ENCODE data around the gene ALAD.
"Not testable (repeated sequence)": the region's sequence is repeated elsewhere in the genome, so short reads cannot be mapped to it uniquely, and the experiment has no call there.

DNA sequence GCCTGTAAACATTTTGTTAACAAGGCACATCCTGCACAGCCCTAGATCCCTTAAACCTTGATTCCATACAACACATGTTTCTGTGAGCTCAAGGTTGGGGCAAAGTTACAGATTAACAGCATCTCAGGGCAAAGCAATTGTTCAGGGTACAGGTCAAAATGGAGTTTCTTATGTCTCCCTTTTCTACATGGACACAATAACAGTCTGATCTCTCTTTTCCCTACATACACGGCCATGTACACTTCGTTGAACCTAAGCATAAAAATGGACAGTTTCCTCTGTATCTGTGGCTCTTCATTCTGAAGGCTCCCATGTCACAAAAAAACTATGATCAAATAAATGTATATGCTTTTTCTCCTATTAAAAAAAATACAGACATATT, 21.3 kb downstream of the ALAD start:
- TF ChIP-seq, protein P1, sequence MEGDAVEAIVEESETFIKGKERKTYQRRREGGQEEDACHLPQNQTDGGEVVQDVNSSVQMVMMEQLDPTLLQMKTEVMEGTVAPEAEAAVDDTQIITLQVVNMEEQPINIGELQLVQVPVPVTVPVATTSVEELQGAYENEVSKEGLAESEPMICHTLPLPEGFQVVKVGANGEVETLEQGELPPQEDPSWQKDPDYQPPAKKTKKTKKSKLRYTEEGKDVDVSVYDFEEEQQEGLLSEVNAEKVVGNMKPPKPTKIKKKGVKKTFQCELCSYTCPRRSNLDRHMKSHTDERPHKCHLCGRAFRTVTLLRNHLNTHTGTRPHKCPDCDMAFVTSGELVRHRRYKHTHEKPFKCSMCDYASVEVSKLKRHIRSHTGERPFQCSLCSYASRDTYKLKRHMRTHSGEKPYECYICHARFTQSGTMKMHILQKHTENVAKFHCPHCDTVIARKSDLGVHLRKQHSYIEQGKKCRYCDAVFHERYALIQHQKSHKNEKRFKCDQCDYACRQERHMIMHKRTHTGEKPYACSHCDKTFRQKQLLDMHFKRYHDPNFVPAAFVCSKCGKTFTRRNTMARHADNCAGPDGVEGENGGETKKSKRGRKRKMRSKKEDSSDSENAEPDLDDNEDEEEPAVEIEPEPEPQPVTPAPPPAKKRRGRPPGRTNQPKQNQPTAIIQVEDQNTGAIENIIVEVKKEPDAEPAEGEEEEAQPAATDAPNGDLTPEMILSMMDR (IDR thresholded peaks at IDR 0.05; ENCODE audit: insufficient read depth, low read length, poor library complexity, severe bottlenecking), result not testable (repeated sequence)
- TF ChIP-seq EZH2phosphoT487 (conservative IDR thresholded peaks at IDR 0.05; ENCODE audit: low read length), result not testable (repeated sequence)

All from SU-DHL-6 (cell line).